ENCODE data around the gene TIPARP.

TIPARP gene

GRCh38 chr3:156674046-156674910 is at the start of gene TIPARP:
TIPARP (plus strand) TSS chr3:156674590; CDS start chr3:156677698, 3,108 bp downstream.
- peak; percentile 95 for DNase-seq

GRCh38 chr3:156626104-156626503 is 48.3 kb upstream of the TIPARP start:
- DNase-seq = peak; percentile 18

- DNase-seq = no peak
These were observed 46.3 kb upstream of the TIPARP start for GRCh38 chr3:156627946-156628569.

GRCh38 chr3:156628836-156629618 is 45.4 kb upstream of the TIPARP start:
- no peak for DNase-seq

- no peak for DNase-seq
These were observed 44.2 kb upstream of the TIPARP start for GRCh38 chr3:156630081-156630772.

GRCh38 chr3:156630773-156631093 is 43.7 kb upstream of the TIPARP start:
- DNase-seq = no peak

GRCh38 chr3:156631323-156631722 is 43.1 kb upstream of the TIPARP start:
- DNase-seq = no peak

GRCh38 chr3:156632601-156633000 is 41.8 kb upstream of the TIPARP start:
- DNase-seq = no peak

- no peak for DNase-seq
These were observed 41.1 kb upstream of the TIPARP start for GRCh38 chr3:156633335-156633734.

GRCh38 chr3:156635034-156635433 is 39.4 kb upstream of the TIPARP start:
- DNase-seq = no peak

- DNase-seq = no peak
These were observed 38.4 kb upstream of the TIPARP start for GRCh38 chr3:156635973-156636372.

- DNase-seq = no peak
These were observed 36.8 kb upstream of the TIPARP start for GRCh38 chr3:156637480-156638022.

- DNase-seq = no peak
These were observed 36.1 kb upstream of the TIPARP start for GRCh38 chr3:156638271-156638670.

- no peak for DNase-seq
These were observed 34.9 kb upstream of the TIPARP start for GRCh38 chr3:156639414-156640023.

- no peak for DNase-seq
These were observed 32.8 kb upstream of the TIPARP start for GRCh38 chr3:156641618-156641975.

GRCh38 chr3:156642750-156643728 is 31.4 kb upstream of the TIPARP start:
- no peak for DNase-seq

GRCh38 chr3:156643729-156644389 is 30.5 kb upstream of the TIPARP start:
- DNase-seq = no peak

GRCh38 chr3:156644958-156645357 is 29.4 kb upstream of the TIPARP start:
- no peak for DNase-seq

GRCh38 chr3:156646958-156647357 is 27.4 kb upstream of the TIPARP start:
- DNase-seq = no peak

- no peak for DNase-seq
These were observed 26.3 kb upstream of the TIPARP start for GRCh38 chr3:156648086-156648485.

- DNase-seq = no peak
These were observed 24.7 kb upstream of the TIPARP start for GRCh38 chr3:156649681-156650080.

All from DMS79 (cell line).